ENCODE data around the gene SNRNP70.

- TF ChIP-seq, protein P1, sequence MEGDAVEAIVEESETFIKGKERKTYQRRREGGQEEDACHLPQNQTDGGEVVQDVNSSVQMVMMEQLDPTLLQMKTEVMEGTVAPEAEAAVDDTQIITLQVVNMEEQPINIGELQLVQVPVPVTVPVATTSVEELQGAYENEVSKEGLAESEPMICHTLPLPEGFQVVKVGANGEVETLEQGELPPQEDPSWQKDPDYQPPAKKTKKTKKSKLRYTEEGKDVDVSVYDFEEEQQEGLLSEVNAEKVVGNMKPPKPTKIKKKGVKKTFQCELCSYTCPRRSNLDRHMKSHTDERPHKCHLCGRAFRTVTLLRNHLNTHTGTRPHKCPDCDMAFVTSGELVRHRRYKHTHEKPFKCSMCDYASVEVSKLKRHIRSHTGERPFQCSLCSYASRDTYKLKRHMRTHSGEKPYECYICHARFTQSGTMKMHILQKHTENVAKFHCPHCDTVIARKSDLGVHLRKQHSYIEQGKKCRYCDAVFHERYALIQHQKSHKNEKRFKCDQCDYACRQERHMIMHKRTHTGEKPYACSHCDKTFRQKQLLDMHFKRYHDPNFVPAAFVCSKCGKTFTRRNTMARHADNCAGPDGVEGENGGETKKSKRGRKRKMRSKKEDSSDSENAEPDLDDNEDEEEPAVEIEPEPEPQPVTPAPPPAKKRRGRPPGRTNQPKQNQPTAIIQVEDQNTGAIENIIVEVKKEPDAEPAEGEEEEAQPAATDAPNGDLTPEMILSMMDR (IDR thresholded peaks at IDR 0.05), result no peak
- peak in 1 of 4 donors; percentile 14 for TF ChIP-seq POLR2A (IDR thresholded peaks at IDR 0.05)
These were observed 29.5 kb downstream of the SNRNP70 start for GRCh38 chr19:49114630-49115363.
